Tibial artery (tissue), 4 donors: ENCODE data around the gene ZGLP1.

Experiments
- DNase-seq, 2 donors: peaks; one replicate each; pipeline ENCODE4 v3.0.0-alpha.2; 2019
- H3K27ac ChIP-seq, 2 donors: fragments of 200-600 bp; sonication (generic) in 1 of 2; 1 replicate in 1 of 2; 2 replicates in 1 of 2; pipeline ENCODE4 v1.5.1; 2018 to 2019; ENCODE audit warnings: mild to moderate bottlenecking in 1 of 2
- H3K27me3 ChIP-seq, 2 donors: fragments of 200-600 bp; sonication (generic) in 1 of 2; one replicate each; pipeline versions ENCODE4 v1.5.1 to v1.6.0; 2016 to 2019
- H3K36me3 ChIP-seq, 3 donors: fragments of 200-600 bp; sonication (generic) in 2 of 3; one replicate each; pipeline ENCODE4 v1.5.1; 2016 to 2019; ENCODE audit warnings: mild to moderate bottlenecking in 2 of 3
- H3K4me1 ChIP-seq, 4 donors: fragments of 200-600 bp; sonication (generic) in 2 of 4; 1 replicate in 3 of 4; 2 replicates in 1 of 4; pipeline ENCODE4 v1.5.1; 2016 to 2019
- H3K4me3 ChIP-seq, 2 donors: fragments of 200-600 bp; sonication (generic) in 1 of 2; 1 replicate in 1 of 2; 2 replicates in 1 of 2; pipeline ENCODE4 v1.5.1; 2018 to 2019; ENCODE audit warnings: mild to moderate bottlenecking in 2 of 2
- H3K9me3 ChIP-seq, 3 donors: fragments of 200-600 bp; sonication (generic) in 1 of 3; one replicate each; pipeline ENCODE4 v1.5.1; 2016 to 2019
- intact Hi-C: fragments of 100-400 bp; cut with DNase I; formaldehyde crosslinking; loops from one replicate; pipeline ENCODE4 v1.15.0; 2023; ENCODE audit warnings: low total_unique reads
- TF ChIP-seq, protein P1 (sequence below), 2 experiments: fragments of 200-600 bp in 1 of 2; fragments of 450-650 bp in 1 of 2; IDR thresholded peaks; one replicate each; pipeline ENCODE4 v1.5.1; 2017 to 2019; ENCODE audit warnings: antibody characterized with exemption in 2 of 2, mild to moderate bottlenecking in 1 of 2, moderate library complexity in 1 of 2

The ZGLP1 gene

DNA sequence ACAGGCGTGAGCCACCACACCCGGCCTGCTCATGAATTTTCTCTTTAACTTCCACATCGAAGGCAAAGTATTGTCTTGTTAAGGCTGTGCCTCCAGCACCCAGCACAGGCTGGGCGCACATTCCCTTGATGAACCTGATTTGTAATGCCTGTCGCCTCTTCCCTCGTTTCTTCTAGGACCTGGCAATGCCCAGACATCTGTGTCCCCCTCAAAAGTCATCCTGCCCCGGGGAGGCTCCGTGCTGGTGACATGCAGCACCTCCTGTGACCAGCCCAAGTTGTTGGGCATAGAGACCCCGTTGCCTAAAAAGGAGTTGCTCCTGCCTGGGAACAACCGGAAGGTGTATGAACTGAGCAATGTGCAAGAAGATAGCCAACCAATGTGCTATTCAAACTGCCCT lies 35.0 kb downstream of the ZGLP1 start:
- Histone ChIP-seq H3K36me3 (peaks cover 0 to 15% (median 6%) of the 10 kb centered on the region in 3 donors), H3K9me3 (no peaks in the 10 kb centered on the region), H3K4me3 (no peak overlapping the region), H3K27ac (no peak overlapping the region), H3K4me1 (peaks cover 0 to 19% (median 17%) of the 10 kb centered on the region in 4 donors), H3K27me3 (peaks cover 0 to 32% of the 10 kb centered on the region in 2 donors)
- intact Hi-C loops = no loop called here
- TF ChIP-seq, protein P1, sequence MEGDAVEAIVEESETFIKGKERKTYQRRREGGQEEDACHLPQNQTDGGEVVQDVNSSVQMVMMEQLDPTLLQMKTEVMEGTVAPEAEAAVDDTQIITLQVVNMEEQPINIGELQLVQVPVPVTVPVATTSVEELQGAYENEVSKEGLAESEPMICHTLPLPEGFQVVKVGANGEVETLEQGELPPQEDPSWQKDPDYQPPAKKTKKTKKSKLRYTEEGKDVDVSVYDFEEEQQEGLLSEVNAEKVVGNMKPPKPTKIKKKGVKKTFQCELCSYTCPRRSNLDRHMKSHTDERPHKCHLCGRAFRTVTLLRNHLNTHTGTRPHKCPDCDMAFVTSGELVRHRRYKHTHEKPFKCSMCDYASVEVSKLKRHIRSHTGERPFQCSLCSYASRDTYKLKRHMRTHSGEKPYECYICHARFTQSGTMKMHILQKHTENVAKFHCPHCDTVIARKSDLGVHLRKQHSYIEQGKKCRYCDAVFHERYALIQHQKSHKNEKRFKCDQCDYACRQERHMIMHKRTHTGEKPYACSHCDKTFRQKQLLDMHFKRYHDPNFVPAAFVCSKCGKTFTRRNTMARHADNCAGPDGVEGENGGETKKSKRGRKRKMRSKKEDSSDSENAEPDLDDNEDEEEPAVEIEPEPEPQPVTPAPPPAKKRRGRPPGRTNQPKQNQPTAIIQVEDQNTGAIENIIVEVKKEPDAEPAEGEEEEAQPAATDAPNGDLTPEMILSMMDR (IDR thresholded peaks at IDR 0.05) = no peak
- no peak for DNase-seq

DNA sequence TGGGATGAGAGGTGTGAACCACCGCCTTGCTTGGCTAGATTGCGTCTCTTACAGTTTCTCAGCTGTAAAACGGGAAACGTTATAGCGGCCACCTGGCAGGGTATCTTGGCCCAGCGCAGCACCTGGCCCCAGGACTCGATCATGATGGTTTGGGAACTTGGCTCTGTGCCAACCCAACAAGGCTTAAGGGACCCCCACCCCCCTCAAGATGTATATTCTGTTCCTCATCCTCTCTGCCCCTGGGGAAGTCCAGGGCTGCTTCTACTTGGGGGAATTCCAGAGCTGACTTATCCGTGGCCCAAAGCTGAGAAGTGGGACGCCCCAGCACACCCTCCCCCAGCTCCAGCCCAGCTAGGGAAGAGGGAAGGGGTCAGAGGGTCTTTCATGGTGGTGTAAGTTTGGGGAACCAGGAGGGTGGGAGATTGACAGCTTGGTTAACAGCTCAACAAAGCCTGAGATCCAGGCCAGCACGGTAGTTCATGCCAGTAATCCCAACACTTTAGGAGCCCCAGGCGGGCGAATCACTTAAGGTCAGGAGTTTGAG lies 38.0 kb downstream of the ZGLP1 start:
- intact Hi-C loops = no loop called here
- peaks cover 0 to 42% of the 10 kb centered on the region in 2 donors for H3K27me3 ChIP-seq
- peaks cover 0 to 9% (median 6%) of the 10 kb centered on the region in 3 donors for H3K36me3 ChIP-seq
- no peak for DNase-seq
- no peaks in the 10 kb centered on the region for H3K9me3 ChIP-seq
- peak overlapping the region; percentile 43 to 47 for H3K4me3 ChIP-seq
- H3K27ac ChIP-seq = peak overlapping the region; percentile 53 to 61
- TF ChIP-seq, protein P1 (IDR thresholded peaks at IDR 0.05) = no peak
- peaks cover 0 to 20% (median 18%) of the 10 kb centered on the region in 4 donors for H3K4me1 ChIP-seq

DNA sequence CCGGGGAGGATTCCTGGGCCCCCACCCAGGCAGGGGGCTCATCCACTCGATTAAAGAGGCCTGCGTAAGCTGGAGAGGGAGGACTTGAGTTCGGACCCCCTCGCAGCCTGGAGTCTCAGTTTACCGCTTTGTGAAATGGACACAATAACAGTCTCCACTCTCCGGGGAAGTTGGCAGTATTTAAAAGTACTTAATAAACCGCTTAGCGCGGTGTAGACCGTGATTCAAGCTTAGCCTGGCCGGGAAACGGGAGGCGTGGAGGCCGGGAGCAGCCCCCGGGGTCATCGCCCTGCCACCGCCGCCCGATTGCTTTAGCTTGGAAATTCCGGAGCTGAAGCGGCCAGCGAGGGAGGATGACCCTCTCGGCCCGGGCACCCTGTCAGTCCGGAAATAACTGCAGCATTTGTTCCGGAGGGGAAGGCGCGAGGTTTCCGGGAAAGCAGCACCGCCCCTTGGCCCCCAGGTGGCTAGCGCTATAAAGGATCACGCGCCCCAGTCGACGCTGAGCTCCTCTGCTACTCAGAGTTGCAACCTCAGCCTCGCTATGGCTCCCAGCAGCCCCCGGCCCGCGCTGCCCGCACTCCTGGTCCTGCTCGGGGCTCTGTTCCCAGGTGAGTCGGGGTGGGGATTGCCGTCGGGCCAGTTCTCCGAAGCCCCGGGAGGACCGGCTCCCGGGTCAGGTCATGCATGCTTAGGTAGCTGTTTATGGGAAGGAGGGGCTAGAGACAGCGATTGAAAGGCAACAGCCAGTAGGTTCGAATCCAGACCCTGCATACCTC lies 38.8 kb downstream of the ZGLP1 start, which contains the start of gene ICAM1:
TSS of gene ICAM1 (plus strand) at position 505 of the 779 bp plus-strand sequence. CDS start at position 545, 40 bp downstream.
- Histone ChIP-seq H3K9me3 (no peaks in the 10 kb centered on the region), H3K27me3 (peaks cover 0 to 42% of the 10 kb centered on the region in 2 donors), H3K4me1 (peaks cover 0 to 20% (median 18%) of the 10 kb centered on the region in 4 donors), H3K27ac (peak within 1 kb of the TSS; percentile 53 to 61), H3K4me3 (peak within 1 kb of the TSS; percentile 43 to 47), H3K36me3 (peaks cover 0 to 9% (median 6%) of the 10 kb centered on the region in 3 donors)
- TF ChIP-seq, protein P1 (IDR thresholded peaks at IDR 0.05) = no peak
- DNase-seq = peak; percentile 87 to 90
- intact Hi-C loops = no loop called here

DNA sequence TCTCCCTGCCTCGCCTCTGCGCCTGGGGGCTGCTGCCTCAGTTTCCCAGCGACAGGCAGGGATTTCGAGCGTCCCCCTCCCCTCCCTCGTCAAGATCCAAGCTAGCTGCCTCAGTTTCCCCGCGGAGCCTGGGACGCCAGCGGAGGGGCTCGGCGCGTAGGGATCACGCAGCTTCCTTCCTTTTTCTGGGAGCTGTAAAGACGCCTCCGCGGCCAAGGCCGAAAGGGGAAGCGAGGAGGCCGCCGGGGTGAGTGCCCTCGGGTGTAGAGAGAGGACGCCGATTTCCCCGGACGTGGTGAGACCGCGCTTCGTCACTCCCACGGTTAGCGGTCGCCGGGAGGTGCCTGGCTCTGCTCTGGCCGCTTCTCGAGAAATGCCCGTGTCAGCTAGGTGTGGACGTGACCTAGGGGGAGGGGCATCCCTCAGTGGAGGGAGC lies 39.4 kb downstream of the ZGLP1 start:
- peak overlapping the region; percentile 53 to 61 for H3K27ac ChIP-seq
- no peaks in the 10 kb centered on the region for H3K9me3 ChIP-seq
- TF ChIP-seq, protein P1 (IDR thresholded peaks at IDR 0.05) = no peak
- H3K36me3 ChIP-seq = peaks cover 0 to 8% (median 6%) of the 10 kb centered on the region in 3 donors
- intact Hi-C loops = no loop called here
- H3K4me1 ChIP-seq = peaks cover 0 to 20% (median 18%) of the 10 kb centered on the region in 4 donors
- peaks cover 0 to 42% of the 10 kb centered on the region in 2 donors for H3K27me3 ChIP-seq
- peak; percentile 72 to 79 for DNase-seq
- H3K4me3 ChIP-seq = peak overlapping the region; percentile 43 to 47

DNA sequence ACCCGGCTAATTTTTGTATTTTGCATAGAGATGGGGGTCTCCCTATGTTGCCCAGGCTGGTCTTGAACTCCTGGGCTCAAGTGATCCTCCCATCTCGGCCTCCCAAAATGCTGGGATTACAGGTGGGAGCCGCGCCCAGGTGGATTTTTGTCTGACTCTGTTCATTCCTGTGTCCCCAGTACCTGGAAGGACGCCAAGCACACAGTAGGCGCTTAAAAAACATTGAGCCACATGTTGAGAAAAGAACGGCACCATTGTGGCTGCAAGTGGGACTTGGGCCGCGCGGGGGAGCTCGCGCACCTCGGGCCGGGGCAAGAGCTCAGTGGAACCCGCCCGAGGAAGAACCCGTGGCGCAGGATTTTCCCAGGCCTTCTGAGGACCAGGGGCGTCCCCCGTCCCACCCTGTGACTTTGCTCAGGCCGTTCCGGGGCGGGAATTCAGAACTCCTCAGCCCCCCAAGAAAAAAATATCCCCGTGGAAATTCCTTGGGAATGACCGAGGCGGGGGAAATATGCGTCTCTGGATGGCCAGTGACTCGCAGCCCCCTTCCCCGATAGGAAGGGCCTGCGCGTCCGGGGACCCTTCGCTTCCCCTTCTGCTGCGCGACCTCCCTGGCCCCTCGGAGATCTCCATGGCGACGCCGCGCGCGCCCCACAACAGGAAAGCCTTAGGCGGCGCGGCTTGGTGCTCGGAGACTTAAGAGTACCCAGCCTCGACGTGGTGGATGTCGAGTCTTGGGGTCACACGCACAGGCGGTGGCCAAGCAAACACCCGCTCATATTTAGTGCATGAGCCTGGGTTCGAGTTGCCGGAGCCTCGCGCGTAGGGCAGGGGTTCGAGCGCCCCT lies 40.1 kb downstream of the ZGLP1 start:
- TF ChIP-seq, protein P1 (IDR thresholded peaks at IDR 0.05) = peak; percentile 93

More for the DNA sequence above, 40.1 kb downstream of the ZGLP1 start:
- Histone ChIP-seq H3K27ac (peak overlapping the region; percentile 53 to 61), H3K36me3 (peaks cover 0 to 1% (median under 1%) of the 10 kb centered on the region in 3 donors), H3K9me3 (no peaks in the 10 kb centered on the region), H3K4me3 (peak overlapping the region; percentile 43 to 47), H3K4me1 (peaks cover 0 to 20% (median 18%) of the 10 kb centered on the region in 4 donors), H3K27me3 (peaks cover 0 to 42% of the 10 kb centered on the region in 2 donors)
- intact Hi-C loops = loop anchor here (2.0 kb wide), 1 partner anchor 119 kb away; no protein-coding TSS in a partner anchor
- DNase-seq = peak; percentile 84 to 89
